GM18868 (cell line): ENCODE data around the gene ENPP1.

Experiments
- ATAC-seq: cut with Tn5 transposase; IDR thresholded peaks from one replicate; pipeline ENCODE4 v1.9.1; 2021; ENCODE audit warnings: mild to moderate bottlenecking, moderate library complexity; ENCODE audit not compliant: unreplicated experiment

ENPP1 gene

DNA sequence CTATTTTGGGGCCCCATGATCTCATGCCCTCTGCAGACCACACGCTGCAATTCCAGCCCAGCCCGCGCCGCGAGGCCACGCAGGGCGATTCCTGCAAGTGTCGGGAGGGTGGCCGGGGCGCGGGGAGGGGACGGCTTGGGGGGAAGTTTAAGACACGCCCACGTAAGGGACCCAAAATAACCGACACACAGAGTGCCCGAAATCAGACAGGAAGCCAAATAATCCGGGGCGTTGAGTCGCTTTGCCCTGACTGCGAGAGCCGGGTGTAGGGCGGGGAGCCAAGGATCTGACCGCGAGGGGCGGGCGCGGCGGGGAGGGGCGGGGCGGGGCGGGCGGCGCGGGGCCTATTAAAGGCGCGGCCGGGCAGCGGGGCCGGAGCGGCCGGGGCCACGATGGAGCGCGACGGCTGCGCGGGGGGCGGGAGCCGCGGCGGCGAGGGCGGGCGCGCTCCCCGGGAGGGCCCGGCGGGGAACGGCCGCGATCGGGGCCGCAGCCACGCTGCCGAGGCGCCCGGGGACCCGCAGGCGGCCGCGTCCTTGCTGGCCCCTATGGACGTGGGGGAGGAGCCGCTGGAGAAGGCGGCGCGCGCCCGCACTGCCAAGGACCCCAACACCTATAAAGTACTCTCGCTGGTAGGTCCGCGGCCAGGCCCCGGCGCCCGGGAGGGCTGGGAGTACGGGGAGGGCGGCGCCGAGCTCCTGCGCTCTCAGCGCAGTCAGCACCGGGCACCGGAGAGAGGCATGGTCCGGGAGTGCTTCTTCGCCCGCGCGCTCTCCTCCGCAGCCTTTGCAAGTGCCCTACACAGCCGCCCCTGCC lies at the start of gene ENPP1:
Gene ENPP1, plus strand, starts transcription at position 377 of the 816 bp plus-strand sequence. Its CDS starts 16 bp downstream, at position 393.
- peak; percentile 58 for ATAC-seq

DNA sequence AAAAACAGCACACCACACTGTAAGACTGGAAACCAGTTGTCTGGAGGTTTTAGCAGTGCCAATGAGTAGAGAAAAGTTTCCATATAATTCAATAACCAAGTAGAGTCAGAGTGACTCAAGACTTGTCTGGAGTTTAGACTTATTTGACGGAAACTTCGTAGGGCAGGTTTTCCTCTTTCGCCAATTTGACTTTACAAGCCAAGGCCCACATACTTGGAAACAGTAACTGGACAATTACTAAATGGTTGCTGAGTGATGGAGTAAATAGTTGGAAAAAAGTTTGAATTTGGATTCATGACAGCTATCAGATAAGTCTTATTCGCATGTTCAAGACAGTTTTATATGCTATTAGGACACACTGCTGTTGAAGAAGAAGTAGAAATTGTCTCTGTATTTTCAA lies 48.9 kb upstream of the ENPP1 start:
- no peak for ATAC-seq

- no peak for ATAC-seq
Observed at GRCh38 chr6:131761060-131761761, 46.6 kb upstream of the ENPP1 start.

GRCh38 chr6:131761762-131762067 lies 46.1 kb upstream of the ENPP1 start:
- no peak for ATAC-seq

- ATAC-seq: no peak
Observed at GRCh38 chr6:131762984-131763383, 44.8 kb upstream of the ENPP1 start.

GRCh38 chr6:131763749-131764148 lies 44.1 kb upstream of the ENPP1 start:
- no peak for ATAC-seq

GRCh38 chr6:131764350-131764749 lies 43.5 kb upstream of the ENPP1 start:
- ATAC-seq: no peak

DNA sequence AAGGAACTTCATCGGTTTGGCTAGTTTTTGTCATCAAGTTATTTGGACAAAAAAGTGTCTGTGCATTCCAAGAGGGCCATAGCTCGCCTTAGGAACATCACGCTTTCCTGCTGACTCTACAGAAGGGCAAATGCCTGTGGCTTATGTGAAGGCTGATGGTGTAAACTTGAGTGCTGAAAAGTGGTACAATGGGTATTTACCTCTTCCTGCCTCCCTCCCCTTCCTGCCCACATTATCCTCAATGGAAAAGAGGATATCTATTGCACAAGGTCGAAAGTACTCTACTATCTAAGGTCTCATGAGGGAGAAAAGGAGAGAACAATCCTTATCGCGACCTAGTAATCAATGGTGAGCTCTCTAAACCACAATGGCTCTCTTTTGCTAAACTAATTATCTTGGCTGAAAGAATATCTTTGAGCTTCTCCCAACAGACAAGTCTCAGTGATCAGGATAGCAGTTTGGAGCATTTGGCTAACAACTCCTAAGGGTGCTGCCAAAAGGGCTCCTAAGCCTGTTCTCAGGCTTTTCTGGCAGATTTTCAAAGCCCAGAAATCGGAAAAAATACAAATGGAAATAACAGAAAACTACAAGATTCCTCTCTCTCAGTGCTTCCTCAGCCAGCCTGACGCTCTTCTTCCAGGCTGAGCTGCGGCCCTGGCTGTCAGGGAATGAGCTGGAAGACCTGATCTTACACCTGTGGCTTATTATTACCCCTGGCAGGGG lies 42.6 kb upstream of the ENPP1 start:
- no peak for ATAC-seq

DNA sequence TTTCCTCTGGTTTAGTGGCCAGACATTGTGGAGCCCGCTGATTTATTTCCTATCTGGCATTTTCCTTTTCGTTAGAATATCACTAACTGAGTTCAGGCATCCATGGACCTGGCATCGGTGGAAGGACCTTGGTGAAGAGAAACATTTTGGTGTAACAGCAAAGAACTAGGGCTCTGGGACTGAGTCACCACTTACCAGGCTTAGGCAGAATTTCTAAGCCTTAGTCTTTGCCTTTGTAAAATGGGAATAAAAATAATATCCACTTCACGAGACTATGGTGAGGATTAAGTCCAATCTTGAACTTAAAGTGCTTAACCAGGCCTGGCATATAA lies 42.0 kb upstream of the ENPP1 start:
- no peak for ATAC-seq

DNA sequence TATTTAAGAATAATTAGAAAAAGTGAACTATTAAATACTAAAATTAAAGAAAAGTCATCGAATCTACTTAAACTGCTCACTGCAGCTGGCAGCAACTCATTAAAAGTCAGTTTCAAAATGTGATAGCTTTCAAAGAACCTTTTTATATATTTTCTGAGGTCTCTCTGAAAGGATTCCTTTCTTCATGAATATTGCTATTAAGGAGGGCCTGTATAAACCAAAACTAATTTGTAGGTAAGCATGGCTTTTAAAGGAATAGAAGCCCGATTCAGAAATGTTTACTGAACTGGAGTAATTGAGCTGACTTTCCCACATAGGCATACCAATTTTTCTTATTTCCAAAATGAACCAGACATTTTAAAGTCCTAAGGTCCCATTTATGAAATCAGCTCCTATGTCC lies 41.2 kb upstream of the ENPP1 start:
- ATAC-seq: no peak

DNA sequence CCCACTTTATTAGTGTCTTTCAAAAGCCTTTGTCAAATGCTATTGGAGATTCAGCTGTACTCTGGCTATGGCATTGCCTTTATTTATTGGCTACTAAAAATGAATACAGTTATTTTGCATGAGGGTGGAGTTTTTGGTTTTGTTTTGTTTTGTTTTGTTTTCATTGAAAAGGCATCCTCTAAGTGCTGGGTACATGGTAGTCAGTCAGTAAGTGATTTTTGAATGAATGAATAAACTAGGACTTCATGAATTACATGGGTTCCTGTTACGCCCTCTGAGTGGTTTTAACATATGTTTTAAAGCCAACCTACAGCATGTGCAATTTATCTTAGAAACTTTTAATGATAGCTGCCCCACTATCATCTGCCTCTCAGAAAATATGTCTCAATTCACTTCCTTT lies 38.9 kb upstream of the ENPP1 start:
- no peak for ATAC-seq

GRCh38 chr6:131769385-131770141 lies 38.3 kb upstream of the ENPP1 start:
- no peak for ATAC-seq

GRCh38 chr6:131770776-131771175 lies 37.0 kb upstream of the ENPP1 start:
- no peak for ATAC-seq

DNA sequence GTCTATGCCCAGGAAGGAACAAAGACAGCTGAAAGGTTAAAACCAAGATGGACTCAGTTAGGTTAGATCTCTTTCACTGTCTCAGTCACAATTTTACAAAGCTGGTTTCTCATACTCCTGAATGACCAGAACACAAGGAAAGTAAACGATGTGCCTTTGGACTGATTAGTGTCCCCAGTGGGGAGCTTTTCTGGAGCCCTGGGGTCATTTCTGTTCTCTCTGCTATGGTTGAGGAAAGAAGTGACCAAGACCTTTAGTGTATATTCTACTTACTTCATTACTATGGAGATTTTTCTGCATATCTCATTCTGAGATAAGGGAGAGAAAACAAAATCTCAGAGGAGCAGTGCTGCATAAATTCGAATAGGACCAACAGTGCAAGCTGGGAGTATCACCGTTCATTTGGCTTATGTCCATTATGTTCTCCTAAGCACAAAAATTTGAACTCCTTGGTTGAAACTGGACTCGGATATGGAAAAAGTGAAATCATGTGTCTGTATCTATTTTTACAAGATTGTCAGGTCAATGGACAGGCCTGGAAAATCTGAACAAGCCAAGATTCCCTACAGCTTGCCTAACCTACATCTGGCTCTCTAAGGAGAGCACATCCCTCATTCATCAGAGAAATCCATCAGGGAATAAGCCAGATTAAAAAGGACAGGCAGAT lies 34.4 kb upstream of the ENPP1 start:
- ATAC-seq: no peak

GRCh38 chr6:131775886-131776285 lies 31.9 kb upstream of the ENPP1 start:
- no peak for ATAC-seq

GRCh38 chr6:131776985-131777384 lies 30.8 kb upstream of the ENPP1 start:
- ATAC-seq: no peak

DNA sequence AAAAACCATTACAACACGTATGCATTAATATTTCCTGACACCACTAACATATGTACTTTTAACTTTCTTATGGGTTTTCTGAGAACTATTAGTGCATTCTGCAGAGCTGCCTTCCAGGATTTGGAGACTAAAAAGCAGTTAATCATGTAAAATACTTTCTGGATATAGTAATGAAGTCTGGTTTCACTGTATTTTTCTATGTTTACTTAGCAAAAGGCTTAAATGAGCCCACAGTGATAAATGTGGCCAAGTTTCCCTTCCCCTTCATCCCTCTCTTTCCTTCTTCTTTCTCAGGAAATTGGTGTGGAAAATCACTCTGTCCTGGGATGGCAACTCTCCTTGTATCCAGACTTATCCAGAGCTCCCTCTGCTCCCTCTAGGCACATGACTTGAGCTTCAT lies 29.7 kb upstream of the ENPP1 start:
- no peak for ATAC-seq

GRCh38 chr6:131779304-131779703 lies 28.5 kb upstream of the ENPP1 start:
- no peak for ATAC-seq

- ATAC-seq: no peak
Observed at GRCh38 chr6:131780600-131780999, 27.2 kb upstream of the ENPP1 start.

GRCh38 chr6:131781687-131782086 lies 26.1 kb upstream of the ENPP1 start:
- no peak for ATAC-seq

- no peak for ATAC-seq
Observed at GRCh38 chr6:131782764-131783163, 25.1 kb upstream of the ENPP1 start.
